Calu3 (cell line): ENCODE results near the gene CLCA2. TPM values are rescaled to one million over a fixed set of nuclear protein-coding genes. Genes with fewer than 3 reads are reported as not detected.

Source experiments
- BruUV-seq: library from RNA; stranded (reverse); fragments of 400-500 nt; replicated peaks from 2 replicates; lab custom pipeline; 2021; lab: Mats Ljungman, UMichigan
- CTCF ChIA-PET: fragments of 300-600 bp; sonication (Branson Sonifier 250); formaldehyde crosslinking; loops from one replicate; lab custom pipeline; 2022; ENCODE audit warnings: antibody characterized with exemption; lab: Charles Lee
- DNase-seq: peaks from one replicate; pipeline ENCODE4 v3.0.0; 2022
- H3K27ac Mint-ChIP-seq: one replicate; pipeline ENCODE4 v1.8.0; 2022; ENCODE audit warnings: mixed read lengths; ENCODE audit not compliant: unreplicated experiment
- H3K27me3 Mint-ChIP-seq: one replicate; pipeline ENCODE4 v1.8.0; 2022; ENCODE audit warnings: mixed read lengths; ENCODE audit not compliant: unreplicated experiment
- H3K36me3 Mint-ChIP-seq: one replicate; pipeline ENCODE4 v1.8.0; 2022; ENCODE audit warnings: mild to moderate bottlenecking, moderate library complexity, mixed read lengths; ENCODE audit not compliant: insufficient read depth, unreplicated experiment
- H3K4me1 Mint-ChIP-seq: one replicate; pipeline ENCODE4 v1.8.0; 2022; ENCODE audit warnings: mild to moderate bottlenecking, low read depth, mixed read lengths; ENCODE audit not compliant: unreplicated experiment
- H3K4me3 Mint-ChIP-seq: one replicate; pipeline ENCODE4 v1.8.0; 2022; ENCODE audit warnings: mild to moderate bottlenecking, low read depth, moderate library complexity, mixed read lengths; ENCODE audit not compliant: unreplicated experiment
- H3K9me3 Mint-ChIP-seq: one replicate; pipeline ENCODE4 v1.8.0; 2022; ENCODE audit warnings: low read depth, mixed read lengths; ENCODE audit not compliant: unreplicated experiment
- intact Hi-C: fragments of 100-400 bp; cut with micrococcal nuclease; formaldehyde crosslinking; loops from one replicate; pipeline ENCODE4 v1.10.0; 2022; ENCODE audit not compliant: unreplicated experiment
- total RNA-seq: library from RNA; stranded (reverse); gene quantifications from 2 replicates; pipeline ENCODE4 v1.2.3, GENCODE V29; 2022
- TF ChIP-seq, protein P1 (sequence below): fragments of 200-600 bp; IDR thresholded peaks from one replicate; pipeline ENCODE4 v1.8.0; 2022; ENCODE audit warnings: antibody characterized with exemption; ENCODE audit not compliant: unreplicated experiment

The CLCA2 gene
- total RNA-seq, 1 experiment from 2014 or later = not detected

GRCh38 chr1:86436041-86436440 is 12.1 kb downstream of the CLCA2 start:
- CTCF ChIA-PET = no interaction called here
- H3K4me1 Mint-ChIP-seq = no peaks in the 10 kb centered on the region
- H3K27ac Mint-ChIP-seq = no peak overlapping the region

DNA sequence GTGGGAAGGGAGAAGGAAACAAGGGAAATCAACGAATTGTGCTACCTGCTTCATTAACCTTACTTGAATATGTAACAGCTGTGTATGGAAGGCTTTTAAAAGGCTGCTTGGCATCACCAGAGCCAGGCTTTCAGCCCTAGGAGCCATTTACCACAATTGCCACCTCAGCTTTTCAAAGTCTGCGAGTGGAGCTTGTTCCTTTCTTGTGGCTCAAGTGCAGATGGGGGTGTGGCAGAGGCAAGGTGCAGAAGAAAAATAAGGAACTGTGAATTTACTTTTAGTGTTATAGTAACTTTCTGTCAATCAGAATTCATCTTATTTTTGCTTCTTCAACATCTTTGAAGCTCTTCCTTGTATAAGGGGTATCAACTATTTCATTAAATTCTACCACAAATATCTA is 17.6 kb downstream of the CLCA2 start:
- intact Hi-C loops = no loop called here
- Mint-ChIP-seq H3K27ac (no peak overlapping the region), H3K9me3 (no peaks in the 10 kb centered on the region), H3K4me3 (no peak overlapping the region), H3K4me1 (no peaks in the 10 kb centered on the region), H3K27me3 (peaks cover 29% of the 10 kb centered on the region), H3K36me3 (no peaks in the 10 kb centered on the region)
- TF ChIP-seq, protein P1, sequence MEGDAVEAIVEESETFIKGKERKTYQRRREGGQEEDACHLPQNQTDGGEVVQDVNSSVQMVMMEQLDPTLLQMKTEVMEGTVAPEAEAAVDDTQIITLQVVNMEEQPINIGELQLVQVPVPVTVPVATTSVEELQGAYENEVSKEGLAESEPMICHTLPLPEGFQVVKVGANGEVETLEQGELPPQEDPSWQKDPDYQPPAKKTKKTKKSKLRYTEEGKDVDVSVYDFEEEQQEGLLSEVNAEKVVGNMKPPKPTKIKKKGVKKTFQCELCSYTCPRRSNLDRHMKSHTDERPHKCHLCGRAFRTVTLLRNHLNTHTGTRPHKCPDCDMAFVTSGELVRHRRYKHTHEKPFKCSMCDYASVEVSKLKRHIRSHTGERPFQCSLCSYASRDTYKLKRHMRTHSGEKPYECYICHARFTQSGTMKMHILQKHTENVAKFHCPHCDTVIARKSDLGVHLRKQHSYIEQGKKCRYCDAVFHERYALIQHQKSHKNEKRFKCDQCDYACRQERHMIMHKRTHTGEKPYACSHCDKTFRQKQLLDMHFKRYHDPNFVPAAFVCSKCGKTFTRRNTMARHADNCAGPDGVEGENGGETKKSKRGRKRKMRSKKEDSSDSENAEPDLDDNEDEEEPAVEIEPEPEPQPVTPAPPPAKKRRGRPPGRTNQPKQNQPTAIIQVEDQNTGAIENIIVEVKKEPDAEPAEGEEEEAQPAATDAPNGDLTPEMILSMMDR = no peak
- CTCF ChIA-PET = no interaction called here
- BruUV-seq = no TSS peak
- DNase-seq = no peak

More at GRCh38 chr1:86436041-86436440, 12.1 kb downstream of the CLCA2 start:
- no peaks in the 10 kb centered on the region for H3K36me3 Mint-ChIP-seq
- BruUV-seq = no TSS peak
- H3K4me3 Mint-ChIP-seq = no peak overlapping the region
- TF ChIP-seq, protein P1 = no peak
- no peaks in the 10 kb centered on the region for H3K9me3 Mint-ChIP-seq
- H3K27me3 Mint-ChIP-seq = peaks cover 29% of the 10 kb centered on the region
- intact Hi-C loops = no loop called here
- no peak for DNase-seq

- BruUV-seq = no TSS peak
- CTCF ChIA-PET = no interaction called here
- no peak overlapping the region for H3K27ac Mint-ChIP-seq
These were observed 18.0 kb downstream of the CLCA2 start for GRCh38 chr1:86441997-86442396.

GRCh38 chr1:86445919-86446318 is 21.9 kb downstream of the CLCA2 start:
- Mint-ChIP-seq H3K27me3 (no peaks in the 10 kb centered on the region), H3K4me3 (no peak overlapping the region), H3K36me3 (no peaks in the 10 kb centered on the region), H3K9me3 (no peaks in the 10 kb centered on the region), H3K27ac (no peak overlapping the region), H3K4me1 (no peaks in the 10 kb centered on the region)
- CTCF ChIA-PET = interaction anchor here (0.6 kb wide), 1 partner anchor 232 kb away, joined by 7 read pairs; no protein-coding TSS in a partner anchor
- intact Hi-C loops = no loop called here
- no TSS peak for BruUV-seq
- TF ChIP-seq, protein P1 = no peak
- no peak for DNase-seq

More at GRCh38 chr1:86441997-86442396, 18.0 kb downstream of the CLCA2 start:
- Mint-ChIP-seq H3K4me3 (no peak overlapping the region), H3K27me3 (peaks cover 25% of the 10 kb centered on the region), H3K4me1 (no peaks in the 10 kb centered on the region), H3K36me3 (no peaks in the 10 kb centered on the region), H3K9me3 (no peaks in the 10 kb centered on the region)
- intact Hi-C loops = no loop called here
- no peak for DNase-seq
- TF ChIP-seq, protein P1 = no peak
